Femur (tissue), 1 donor: ENCODE data around the gene PCDH15.

Experiments used
- DNase-seq: peaks from one replicate; pipeline ENCODE4 v3.0.0-alpha.2; 2017

Gene PCDH15

DNA sequence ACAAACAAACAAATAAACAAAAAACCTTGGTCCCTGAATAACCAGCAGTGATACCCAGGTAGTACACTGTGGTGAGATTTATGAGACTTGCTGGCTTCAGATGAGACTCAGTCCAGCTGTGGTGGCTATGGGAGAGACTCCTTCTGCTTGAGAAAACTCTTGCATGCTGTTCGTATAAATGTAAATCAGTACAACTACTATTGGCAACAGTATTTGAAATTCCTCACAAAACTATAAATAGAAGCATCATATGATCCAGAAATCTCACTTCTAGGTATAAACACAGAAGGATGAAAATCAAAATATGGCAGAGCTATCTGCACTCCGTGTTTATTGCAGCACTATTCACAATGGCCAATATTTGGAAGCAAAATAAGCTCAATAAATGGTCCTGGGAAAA lies 692.1 kb downstream of the PCDH15 start:
- no peak for DNase-seq

- no peak for DNase-seq
These were observed 704.1 kb downstream of the PCDH15 start for GRCh38 chr10:54096892-54097291.

- no peak for DNase-seq
These were observed 706.7 kb downstream of the PCDH15 start for GRCh38 chr10:54094321-54094720.

DNA sequence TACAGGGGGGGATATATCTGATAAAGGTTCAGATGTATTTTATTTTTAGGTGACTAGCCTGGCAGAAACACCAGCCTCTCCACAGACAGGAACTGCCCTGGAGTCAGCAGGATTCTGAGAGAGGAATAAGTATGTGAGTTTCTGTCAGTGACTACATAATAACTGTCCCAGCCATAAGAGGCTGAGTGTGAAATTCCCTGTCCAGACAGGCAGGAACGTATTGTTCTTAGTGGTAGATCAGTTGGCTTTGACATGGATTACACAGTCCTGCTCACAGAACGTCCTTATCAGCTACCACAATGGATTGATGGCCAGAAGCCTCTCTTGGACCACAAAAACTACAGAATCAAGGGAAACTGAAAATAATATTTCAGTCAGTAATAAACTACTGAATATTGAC lies 709.8 kb downstream of the PCDH15 start:
- no peak for DNase-seq

DNA sequence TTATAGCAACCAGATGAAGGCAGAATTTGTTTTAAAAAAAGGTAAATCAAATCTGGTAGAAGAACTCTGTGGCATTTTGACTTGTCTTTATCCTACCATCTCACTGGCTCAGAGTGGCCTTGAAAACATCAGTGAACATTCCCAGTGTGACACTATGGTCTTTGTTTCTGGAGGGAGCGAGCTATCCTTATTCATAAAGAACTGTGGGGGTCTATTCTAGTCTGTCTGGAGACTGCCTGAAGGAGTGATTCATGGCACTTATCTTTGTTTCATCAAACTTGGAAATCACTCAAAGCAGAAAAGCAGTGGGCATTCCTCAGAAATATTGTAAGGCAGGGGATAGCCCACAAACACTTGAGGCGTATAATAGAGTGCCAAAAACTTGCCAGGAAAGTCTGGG lies 719.1 kb downstream of the PCDH15 start:
- no peak for DNase-seq

DNA sequence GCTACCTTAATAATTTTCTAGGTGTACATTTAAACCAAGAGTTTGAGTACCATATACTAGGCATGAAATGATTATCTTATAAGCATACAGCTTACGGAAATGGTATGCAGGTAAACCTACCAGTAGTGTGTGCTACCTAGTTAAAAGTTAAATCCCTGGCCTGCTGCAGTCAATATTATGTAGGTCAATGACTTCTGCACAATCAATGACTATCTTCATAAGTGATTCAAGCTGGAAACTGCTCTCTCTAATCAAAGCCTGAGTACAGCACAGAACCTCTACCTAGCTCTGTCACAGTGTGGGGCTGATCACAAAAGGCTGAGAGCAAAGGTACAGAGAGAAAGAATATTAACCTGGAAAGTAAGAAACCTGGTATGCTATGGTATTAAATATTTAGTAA lies 733.7 kb downstream of the PCDH15 start:
- no peak for DNase-seq

- DNase-seq = no peak
These were observed 734.4 kb downstream of the PCDH15 start for GRCh38 chr10:54066646-54067045.

- DNase-seq = no peak
These were observed 735.9 kb downstream of the PCDH15 start for GRCh38 chr10:54065106-54065505.

DNA sequence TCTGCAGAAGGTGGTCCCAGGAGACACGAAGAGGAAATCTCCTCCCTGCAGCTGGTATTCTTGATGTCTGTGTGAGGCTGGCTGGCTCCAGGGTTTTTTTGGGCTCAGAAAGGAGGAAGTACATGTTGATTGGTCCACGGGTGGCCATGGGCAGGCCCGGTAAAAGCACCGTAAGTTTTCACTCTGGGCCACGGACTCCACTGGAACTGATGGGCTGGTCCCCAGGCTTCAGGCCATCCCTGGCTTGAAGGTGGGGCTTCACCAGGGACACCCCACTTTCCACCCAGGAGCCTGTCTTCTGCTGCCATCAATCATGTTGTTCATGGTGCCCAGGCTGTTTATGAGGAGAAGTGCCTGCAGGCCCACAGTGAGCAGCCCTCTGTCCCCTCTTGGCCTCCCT lies 736.8 kb downstream of the PCDH15 start:
- DNase-seq = no peak

GRCh38 chr10:54063514-54063913 lies 737.5 kb downstream of the PCDH15 start:
- DNase-seq = no peak

DNA sequence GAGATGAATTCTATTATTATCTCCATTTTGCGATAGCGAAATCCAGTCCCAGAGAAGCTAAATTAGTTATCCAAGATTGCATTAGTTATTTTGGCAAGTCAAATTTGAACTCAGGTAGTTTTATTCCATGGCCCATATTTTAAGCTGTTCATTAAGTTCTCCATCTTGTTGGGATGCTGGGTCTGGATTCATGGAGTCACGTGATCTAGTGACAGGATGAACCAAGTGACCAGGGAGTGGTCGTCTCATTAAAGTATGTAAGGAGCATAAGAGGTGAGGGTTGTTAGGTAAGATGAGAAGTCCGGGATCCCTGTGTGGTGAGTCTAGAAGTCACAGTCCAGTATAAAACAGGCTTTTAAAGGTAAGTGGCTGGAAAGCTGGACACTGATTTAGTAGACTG lies 740.5 kb downstream of the PCDH15 start:
- DNase-seq = no peak

DNA sequence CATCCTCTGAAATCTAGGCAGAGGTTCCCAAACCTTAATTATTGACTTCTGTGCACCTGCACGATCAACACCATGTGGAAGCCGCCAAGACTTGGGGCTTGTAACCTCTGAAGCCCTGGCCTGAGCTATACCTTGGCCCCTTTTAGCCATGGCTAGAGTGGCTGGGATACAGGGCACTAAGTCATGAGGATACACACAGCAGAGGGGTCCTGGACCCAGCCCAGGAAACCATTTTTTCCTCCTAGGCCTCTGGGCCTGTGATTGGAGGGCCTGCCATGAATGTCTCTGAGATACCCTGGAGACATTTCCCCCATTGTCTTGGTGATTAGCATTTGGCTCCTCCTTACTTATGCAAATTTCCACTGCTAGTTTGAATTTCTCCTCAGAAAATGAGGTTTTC lies 743.7 kb downstream of the PCDH15 start:
- DNase-seq = no peak

GRCh38 chr10:54026340-54026739 lies 774.7 kb downstream of the PCDH15 start:
- DNase-seq = no peak

DNA sequence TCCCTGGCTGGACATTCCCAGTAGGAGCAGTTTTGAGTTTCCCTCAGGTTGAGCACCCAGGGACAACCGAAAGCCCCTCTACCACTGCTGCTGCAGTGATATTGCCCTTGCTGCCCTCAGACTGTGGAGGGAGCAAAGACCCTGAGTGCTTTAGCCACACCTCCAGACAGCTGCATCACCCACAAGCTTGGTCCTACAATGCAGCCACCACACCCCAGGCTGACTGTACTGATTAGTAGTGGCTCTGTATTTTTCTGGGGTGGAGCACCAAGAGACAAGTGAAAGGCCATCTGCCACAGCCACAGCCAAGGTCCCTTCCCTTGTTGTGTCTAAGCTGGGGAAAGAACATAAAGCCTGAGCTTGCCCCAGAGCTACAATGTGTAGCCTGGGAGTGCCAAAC lies 789.9 kb downstream of the PCDH15 start:
- no peak for DNase-seq

DNA sequence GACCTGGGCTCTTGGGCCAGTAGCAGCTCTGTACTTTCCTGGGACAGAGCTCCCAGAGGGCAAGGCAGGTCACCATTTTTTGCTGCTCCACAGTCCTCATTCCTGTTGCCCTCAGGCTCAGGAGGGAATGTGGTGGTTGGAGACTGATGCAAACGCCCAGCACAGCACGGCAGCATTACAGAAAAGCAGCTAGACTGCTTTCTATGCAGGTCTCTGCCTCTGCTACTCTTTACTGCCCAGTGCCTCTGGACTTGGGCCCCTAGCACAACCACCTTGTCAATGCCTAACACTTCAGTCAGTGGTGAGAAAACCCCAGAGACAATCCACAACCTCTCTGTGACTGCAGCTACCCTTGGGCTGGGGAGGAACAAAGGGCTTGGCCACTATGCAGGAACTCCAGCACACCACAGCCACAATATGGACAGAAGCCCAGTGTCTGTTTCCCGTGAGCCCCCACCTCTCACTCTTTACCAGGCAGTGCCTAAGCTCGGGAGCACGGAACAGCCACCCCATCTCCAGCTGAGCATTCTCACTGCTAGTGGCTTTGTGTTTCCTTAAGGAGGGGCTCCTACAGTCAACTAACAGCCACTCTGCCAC lies 790.6 kb downstream of the PCDH15 start:
- DNase-seq = no peak

GRCh38 chr10:54009672-54010071 lies 791.4 kb downstream of the PCDH15 start:
- DNase-seq = no peak

GRCh38 chr10:54002077-54002476 lies 799.0 kb downstream of the PCDH15 start:
- DNase-seq = no peak

GRCh38 chr10:53997953-53998352 lies 803.1 kb downstream of the PCDH15 start:
- DNase-seq = no peak

- no peak for DNase-seq
These were observed 810.2 kb downstream of the PCDH15 start for GRCh38 chr10:53990799-53991238.

- DNase-seq = no peak
These were observed 817.6 kb downstream of the PCDH15 start for GRCh38 chr10:53983431-53983830.

DNA sequence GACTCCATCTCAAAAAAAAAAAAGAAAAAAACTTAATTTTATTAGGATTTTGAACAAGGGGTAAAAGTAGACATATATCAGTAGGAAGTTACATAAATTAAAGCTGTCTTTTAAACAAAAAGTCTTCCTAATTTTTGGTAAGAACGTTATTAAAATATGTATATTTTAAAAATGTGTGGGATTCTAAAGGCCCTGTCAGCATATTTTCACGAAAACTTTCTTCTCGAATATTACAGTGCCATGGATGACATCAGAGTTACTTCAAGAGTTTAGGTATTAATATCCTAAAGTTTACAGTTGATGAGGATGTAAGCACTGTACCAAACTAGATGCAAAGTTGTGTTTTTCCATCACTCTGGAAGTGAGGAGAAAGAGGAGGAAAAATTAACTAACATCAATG lies 820.8 kb downstream of the PCDH15 start:
- DNase-seq = no peak

- DNase-seq = no peak
These were observed 822.7 kb downstream of the PCDH15 start for GRCh38 chr10:53978301-53978700.

GRCh38 chr10:53977267-53977666 lies 823.8 kb downstream of the PCDH15 start:
- DNase-seq = no peak

- DNase-seq = no peak
These were observed 843.6 kb downstream of the PCDH15 start for GRCh38 chr10:53957401-53957800.

DNA sequence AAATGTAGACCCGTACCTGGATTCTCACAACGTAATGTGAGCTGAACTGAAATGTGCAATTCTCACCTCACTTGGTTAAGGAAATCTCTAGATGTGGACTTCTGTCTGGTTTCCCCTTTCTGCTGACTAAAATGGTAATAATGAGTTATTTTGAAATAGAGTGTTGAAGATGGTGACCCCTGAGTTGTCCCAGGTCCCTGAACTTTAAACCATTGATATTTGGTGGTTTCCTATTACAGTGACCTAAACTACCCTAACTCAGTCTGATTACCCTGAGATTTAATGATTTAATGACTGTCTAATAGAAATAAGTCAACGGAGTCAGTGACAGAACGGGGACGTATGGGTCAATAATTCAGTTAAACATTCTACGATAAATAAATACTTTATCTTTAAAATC lies 845.9 kb downstream of the PCDH15 start:
- DNase-seq = no peak
